Esophagus muscularis mucosa (tissue), 2 donors: ENCODE results near the gene NBPF11.
"Not testable (repeated sequence)": the region's sequence is repeated elsewhere in the genome, so short reads cannot be mapped to it uniquely, and the experiment has no call there.

Experiments used
- POLR2A ChIP-seq: fragments of 450-650 bp; IDR thresholded peaks from one replicate; pipeline ENCODE4 v1.6.1; 2017; ENCODE audit warnings: antibody characterized with exemption, moderate library complexity, mild to moderate bottlenecking, low read depth
- POLR2AphosphoS5 ChIP-seq, 2 donors: sonication (generic); formaldehyde crosslinking; IDR thresholded peaks; one replicate each; pipeline ENCODE4 v1.6.1; 2017; ENCODE audit warnings: antibody characterized with exemption in 2 of 2

DNA sequence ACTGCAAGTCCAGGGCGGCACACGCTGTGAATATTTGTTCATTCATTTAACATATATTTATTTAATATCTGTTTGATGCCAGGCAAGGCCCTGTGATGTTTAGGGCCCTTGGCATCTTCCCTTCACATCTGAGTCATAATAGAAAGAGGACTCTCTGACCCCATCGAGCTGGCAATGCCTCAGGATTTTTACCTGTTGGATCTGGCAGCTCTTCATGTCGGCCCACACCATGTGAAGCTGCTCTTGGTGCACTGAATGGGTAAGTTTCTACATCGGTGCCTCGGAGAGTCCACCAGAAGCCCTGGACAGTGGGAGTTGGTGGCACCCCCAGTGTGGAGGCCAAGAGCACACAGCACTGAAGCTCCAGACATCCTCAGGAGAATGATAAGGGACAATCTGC is 8.9 kb downstream of the NBPF11 start:
- TF ChIP-seq POLR2AphosphoS5 (IDR thresholded peaks at IDR 0.05); POLR2A: not testable (repeated sequence)
